Gastroesophageal sphincter (tissue), 3 donors: ENCODE data around the gene SEZ6L2.

ENCODE experiments used
- CTCF ChIP-seq, 4 experiments: fragments of 200-600 bp in 2 of 4; fragments of 450-650 bp in 2 of 4; sonication (generic) in 1 of 4; IDR thresholded peaks; one replicate each; pipeline ENCODE4 v1.5.1; 2017 to 2019; ENCODE audit warnings: antibody characterized with exemption in 4 of 4, mild to moderate bottlenecking in 2 of 4, moderate library complexity in 2 of 4
- POLR2A ChIP-seq, 2 donors: fragments of 450-650 bp; IDR thresholded peaks; one replicate each; pipeline ENCODE4 v1.6.1; 2017; ENCODE audit warnings: antibody characterized with exemption in 2 of 2, mild to moderate bottlenecking in 2 of 2, moderate library complexity in 1 of 2

GRCh38 chr16:29840240-29840639 lies 59.1 kb downstream of the SEZ6L2 start:
- TF ChIP-seq POLR2A (IDR thresholded peaks at IDR 0.05) (no peak), CTCF (IDR thresholded peaks at IDR 0.05) (no peak)
